Loucy (cell line): ENCODE data around the gene KPNA6.
"Not testable (repeated sequence)": the region's sequence is repeated elsewhere in the genome, so short reads cannot be mapped to it uniquely, and the experiment has no call there.

Source experiments
- H2AFZ ChIP-seq: fragments of 200-600 bp; sonication (generic); 2 replicates; pipeline ENCODE4 v1.6.0; 2016; ENCODE audit warnings: antibody characterized with exemption, mild to moderate bottlenecking, low read length, moderate library complexity
- H3F3A ChIP-seq: fragments of 200-600 bp; 2 replicates; pipeline ENCODE4 v1.6.0; 2016; ENCODE audit warnings: antibody characterized with exemption, low read depth, mild to moderate bottlenecking
- H3K27me3 ChIP-seq: fragments of 200-600 bp; sonication (generic); 2 replicates; pipeline ENCODE4 v1.6.1; 2014; ENCODE audit warnings: low read length, mild to moderate bottlenecking; ENCODE audit not compliant: insufficient read depth, poor library complexity, severe bottlenecking
- H3K36me3 ChIP-seq: fragments of 200-600 bp; sonication (generic); 2 replicates; pipeline ENCODE4 v1.6.1; 2016; ENCODE audit warnings: low read length; ENCODE audit not compliant: insufficient read depth
- H3K4me1 ChIP-seq: fragments of 200-600 bp; sonication (generic); 2 replicates; pipeline ENCODE4 v1.5.1; 2014; ENCODE audit warnings: low read length, mild to moderate bottlenecking; ENCODE audit not compliant: insufficient read depth, poor library complexity, severe bottlenecking
- H3K4me2 ChIP-seq: fragments of 200-600 bp; sonication (generic); 2 replicates; pipeline ENCODE4 v1.6.0; 2014; ENCODE audit warnings: antibody characterized with exemption, low read length, low read depth, mild to moderate bottlenecking; ENCODE audit not compliant: poor library complexity, severe bottlenecking
- H3K4me3 ChIP-seq: fragments of 200-600 bp; sonication (generic); 2 replicates; pipeline ENCODE4 v1.5.1; 2014; ENCODE audit warnings: low read length, mild to moderate bottlenecking, mixed read lengths; ENCODE audit not compliant: poor library complexity, severe bottlenecking
- H3K79me2 ChIP-seq: fragments of 200-600 bp; sonication (generic); 2 replicates; pipeline ENCODE4 v1.6.1; 2014; ENCODE audit warnings: low read length; ENCODE audit not compliant: insufficient read depth
- H3K9ac ChIP-seq: fragments of 200-600 bp; sonication (generic); 2 replicates; pipeline ENCODE4 v1.6.0; 2014; ENCODE audit warnings: mild to moderate bottlenecking, low read depth, low read length, moderate library complexity; ENCODE audit not compliant: poor library complexity, severe bottlenecking
- H3K9me2 ChIP-seq: fragments of 200-600 bp; sonication (generic); replicated peaks from 2 replicates; pipeline ENCODE4 v1.6.1; 2016; ENCODE audit warnings: low read depth, low read length, mixed read lengths
- H3K9me3 ChIP-seq: fragments of 200-600 bp; sonication (generic); 2 replicates; pipeline ENCODE4 v1.6.1; 2014; ENCODE audit warnings: mild to moderate bottlenecking, antibody characterized with exemption, low read length, low read depth; ENCODE audit not compliant: insufficient read depth
- H4K20me1 ChIP-seq: fragments of 200-600 bp; sonication (generic); 2 replicates; pipeline ENCODE4 v1.6.0; 2014; ENCODE audit warnings: antibody characterized with exemption, low read length, mild to moderate bottlenecking; ENCODE audit not compliant: insufficient read depth, poor library complexity, severe bottlenecking
- EZH2phosphoT487 ChIP-seq: fragments of 200-600 bp; IDR thresholded peaks from 2 replicates; pipeline ENCODE4 v1.6.1; 2018; ENCODE audit warnings: antibody characterized with exemption, mild to moderate bottlenecking, moderate library complexity, borderline replicate concordance
- TF ChIP-seq, protein P1 (sequence below): fragments of 200-600 bp; sonication (generic); conservative IDR thresholded peaks from 2 replicates; pipeline ENCODE4 v1.5.1; 2014; ENCODE audit warnings: mild to moderate bottlenecking, antibody characterized with exemption, low read length

KPNA6 gene

DNA sequence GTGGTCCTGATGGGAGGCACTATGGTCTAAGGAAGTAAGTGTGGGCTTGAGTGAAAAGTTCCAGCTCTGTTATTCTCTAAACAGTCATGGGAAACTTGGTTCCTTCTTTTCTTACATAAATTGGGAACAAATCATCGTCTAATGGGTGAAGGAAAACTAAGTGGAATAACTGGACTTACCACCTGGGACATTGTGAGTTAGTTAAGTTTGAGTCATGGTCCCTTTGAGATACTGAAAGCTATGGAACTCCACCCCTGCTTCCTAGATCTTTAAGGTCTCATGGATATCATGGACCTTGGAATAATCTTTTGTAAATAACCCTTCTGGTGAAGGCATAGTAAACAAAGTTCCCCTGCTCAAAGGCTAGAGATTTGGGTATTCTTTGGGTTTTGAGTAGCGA lies 55.5 kb downstream of the KPNA6 start:
- Histone ChIP-seq H3K27me3 (no peaks in the 10 kb centered on the region), H3K4me1 (no peaks in the 10 kb centered on the region), H3K4me2 (no peak overlapping the region), H4K20me1 (no peaks in the 10 kb centered on the region), H3K36me3 (peaks cover 74% of the 10 kb centered on the region), H3K4me3 (no peak overlapping the region), H3K79me2 (no peaks in the 10 kb centered on the region), H3K9ac (no peak overlapping the region), H3F3A (no peaks in the 10 kb centered on the region), H3K9me2 (no peaks in the 10 kb centered on the region), H2AFZ (no peak overlapping the region), H3K9me3 (no peaks in the 10 kb centered on the region)
- TF ChIP-seq, protein P1, sequence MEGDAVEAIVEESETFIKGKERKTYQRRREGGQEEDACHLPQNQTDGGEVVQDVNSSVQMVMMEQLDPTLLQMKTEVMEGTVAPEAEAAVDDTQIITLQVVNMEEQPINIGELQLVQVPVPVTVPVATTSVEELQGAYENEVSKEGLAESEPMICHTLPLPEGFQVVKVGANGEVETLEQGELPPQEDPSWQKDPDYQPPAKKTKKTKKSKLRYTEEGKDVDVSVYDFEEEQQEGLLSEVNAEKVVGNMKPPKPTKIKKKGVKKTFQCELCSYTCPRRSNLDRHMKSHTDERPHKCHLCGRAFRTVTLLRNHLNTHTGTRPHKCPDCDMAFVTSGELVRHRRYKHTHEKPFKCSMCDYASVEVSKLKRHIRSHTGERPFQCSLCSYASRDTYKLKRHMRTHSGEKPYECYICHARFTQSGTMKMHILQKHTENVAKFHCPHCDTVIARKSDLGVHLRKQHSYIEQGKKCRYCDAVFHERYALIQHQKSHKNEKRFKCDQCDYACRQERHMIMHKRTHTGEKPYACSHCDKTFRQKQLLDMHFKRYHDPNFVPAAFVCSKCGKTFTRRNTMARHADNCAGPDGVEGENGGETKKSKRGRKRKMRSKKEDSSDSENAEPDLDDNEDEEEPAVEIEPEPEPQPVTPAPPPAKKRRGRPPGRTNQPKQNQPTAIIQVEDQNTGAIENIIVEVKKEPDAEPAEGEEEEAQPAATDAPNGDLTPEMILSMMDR = no peak
- no peak for TF ChIP-seq EZH2phosphoT487

DNA sequence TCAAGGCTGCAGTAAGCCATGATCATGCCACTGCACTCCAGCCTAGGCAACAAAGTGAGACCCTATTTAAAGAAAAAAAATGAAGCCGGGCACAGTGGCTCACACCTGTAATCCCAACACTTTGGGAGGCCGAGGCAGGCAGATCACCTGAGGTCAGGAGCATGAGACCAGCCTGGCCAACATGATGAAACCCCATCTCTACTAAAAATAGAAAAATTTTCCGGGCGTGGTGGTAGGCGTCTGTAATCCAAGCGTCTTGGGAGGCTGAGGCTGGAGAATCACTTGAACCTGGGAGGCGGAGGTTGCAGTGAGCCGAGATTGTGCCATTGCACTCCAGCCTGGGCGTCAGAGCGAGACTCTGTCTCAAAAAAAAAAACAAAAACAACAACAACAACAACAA lies 57.8 kb downstream of the KPNA6 start:
- H4K20me1 ChIP-seq, H3K79me2 ChIP-seq, H3K9ac ChIP-seq, H3F3A ChIP-seq, H3K9me3 ChIP-seq, H3K4me1 ChIP-seq, H3K4me2 ChIP-seq, H3K9me2 ChIP-seq, H3K4me3 ChIP-seq, H3K27me3 ChIP-seq, H2AFZ ChIP-seq: not testable (repeated sequence)
- H3K36me3 ChIP-seq = peaks cover 67% of the 10 kb centered on the region; the same call in 1 of the 2 replicates

DNA sequence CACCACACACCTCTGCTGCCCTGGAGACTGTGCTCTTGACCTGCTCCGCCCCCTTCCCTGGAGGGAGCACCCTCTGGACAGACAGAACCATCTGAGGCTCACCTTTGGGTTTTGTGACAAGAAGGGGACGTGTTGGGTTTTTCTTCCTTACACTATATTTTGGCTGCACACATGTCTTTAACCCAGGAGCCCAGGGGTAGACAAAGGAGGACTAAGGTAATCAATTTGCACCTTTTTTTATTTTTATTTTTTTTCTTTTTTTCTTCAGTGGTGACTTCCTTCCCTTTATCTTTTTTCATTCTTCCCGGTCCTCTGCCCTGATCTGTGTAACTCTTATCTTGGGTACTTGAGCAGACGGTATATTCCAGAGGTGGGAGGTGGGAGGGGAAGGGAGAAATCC lies 63.1 kb downstream of the KPNA6 start:
- Histone ChIP-seq H4K20me1 (no peaks in the 10 kb centered on the region), H3K4me2 (no peak overlapping the region), H3K79me2 (no peaks in the 10 kb centered on the region), H3K9me2 (no peaks in the 10 kb centered on the region), H3K9ac (no peak overlapping the region), H3F3A (no peaks in the 10 kb centered on the region), H3K27me3 (no peaks in the 10 kb centered on the region), H3K4me3 (no peak overlapping the region), H3K9me3 (no peaks in the 10 kb centered on the region), H3K36me3 (peaks cover 48% of the 10 kb centered on the region; the same call in 1 of the 2 replicates), H2AFZ (no peak overlapping the region), H3K4me1 (peaks cover 11% of the 10 kb centered on the region)
- TF ChIP-seq, protein P1 = no peak
- TF ChIP-seq EZH2phosphoT487 = no peak

DNA sequence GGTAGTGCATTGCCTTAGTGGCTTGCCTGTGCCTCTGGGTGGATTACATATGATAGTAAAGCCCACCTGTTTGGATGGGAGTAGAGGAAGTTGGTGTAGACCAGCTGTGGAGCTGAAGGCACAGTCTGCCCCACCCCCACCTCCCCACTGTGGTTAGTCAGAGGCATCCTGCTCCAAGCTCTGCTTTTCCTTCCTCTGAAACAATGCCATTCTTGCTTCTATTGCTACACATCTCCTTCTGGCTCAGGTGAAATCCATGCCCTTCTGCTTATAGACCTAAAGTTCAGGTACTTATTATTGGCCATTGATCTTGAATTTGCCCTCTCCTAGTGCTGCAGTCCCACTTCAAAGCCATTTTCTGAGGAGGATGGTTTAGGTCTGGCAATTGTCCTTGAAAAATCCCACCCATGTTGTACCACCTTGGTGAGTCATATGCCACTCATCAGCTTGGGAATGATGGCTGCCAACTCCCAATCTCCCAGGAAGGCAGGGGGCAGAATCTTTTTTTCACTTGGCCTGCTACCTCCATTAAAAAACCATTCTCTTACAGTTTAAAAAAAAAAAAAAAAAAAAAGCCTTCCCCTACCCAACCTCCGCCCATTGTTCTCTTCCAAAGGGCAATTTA lies 64.9 kb downstream of the KPNA6 start:
- Histone ChIP-seq H2AFZ (no peak overlapping the region), H4K20me1 (no peaks in the 10 kb centered on the region), H3K4me3 (no peak overlapping the region), H3K9ac (no peak overlapping the region), H3K4me2 (peak overlapping the region; percentile 32), H3K4me1 (peaks cover 11% of the 10 kb centered on the region), H3K9me3 (no peaks in the 10 kb centered on the region), H3K9me2 (no peaks in the 10 kb centered on the region), H3F3A (no peaks in the 10 kb centered on the region), H3K36me3 (peaks cover 35% of the 10 kb centered on the region; the same call in 1 of the 2 replicates), H3K27me3 (no peaks in the 10 kb centered on the region), H3K79me2 (no peaks in the 10 kb centered on the region)
- no peak for TF ChIP-seq EZH2phosphoT487
- TF ChIP-seq, protein P1 = no peak
